Large intestine (tissue), 3 donors: ENCODE measurements around the gene WDR48. TPM values are rescaled to one million over a fixed set of nuclear protein-coding genes. Genes with fewer than 3 reads are reported as not detected.
A peak's percentile ranks its signal among the peaks of the same experiment; 100 is the strongest.

Source experiments
- DNase-seq, 2 donors: peaks; one replicate each; pipeline versions ENCODE4 v3.0.0 to v3.0.0-alpha.2; 2013
- H3K27ac ChIP-seq: one replicate; pipeline ENCODE4 v1.5.1; 2013; ENCODE audit warnings: low read length
- H3K27me3 ChIP-seq: 2 replicates; pipeline ENCODE4 v1.6.1; 2013; ENCODE audit warnings: low read length; ENCODE audit not compliant: control insufficient read depth, insufficient read depth
- H3K36me3 ChIP-seq: 2 replicates; pipeline ENCODE4 v1.6.1; 2013; ENCODE audit warnings: low read length; ENCODE audit not compliant: control insufficient read depth, insufficient read depth
- H3K4me1 ChIP-seq: one replicate; pipeline ENCODE4 v1.6.1; 2013; ENCODE audit warnings: low read length; ENCODE audit not compliant: control insufficient read depth, insufficient read depth
- H3K4me3 ChIP-seq: one replicate; pipeline ENCODE4 v1.5.1; 2013; ENCODE audit warnings: low read length
- H3K9me3 ChIP-seq: one replicate; pipeline ENCODE4 v1.6.1; 2013; ENCODE audit warnings: mild to moderate bottlenecking, low read depth, low read length, moderate library complexity; ENCODE audit not compliant: control insufficient read depth
- WGBS: methylation state at CpG from one replicate; pipeline ENCODE4 v1.1.5; 2013; ENCODE audit warnings: low lambda C conversion rate; ENCODE audit not compliant: insufficient coverage; 5-methylcytosine and 5-hydroxymethylcytosine counted together
- polyA plus RNA-seq: library from polyadenylated mRNA; unstranded; fragments of 120-200 nt; gene quantifications from one replicate; pipeline ENCODE4 v1.2.1, GENCODE V29; 2013

WDR48 gene
- polyA plus RNA-seq, 1 donor = 40.0 TPM

GRCh38 chr3:39107388-39108199, 55.8 kb downstream of the WDR48 start, which contains the start of the genes GORASP1 and TTC21A:
TSS of gene GORASP1 (minus strand) at chr3:39107627. CDS start at chr3:39107541, 86 bp downstream.
TSS of gene TTC21A (plus strand) at chr3:39107680. CDS start at chr3:39107838, 158 bp downstream.
- H3K4me1 ChIP-seq = peaks cover 13% of the 10 kb centered on the region

GRCh38 chr3:39108200-39108710, 56.4 kb downstream of the WDR48 start:
- Histone ChIP-seq H3K4me1 (peaks cover 13% of the 10 kb centered on the region), H3K4me3 (peak overlapping the region; percentile 98), H3K27ac (no peak overlapping the region), H3K9me3 (no peaks in the 10 kb centered on the region), H3K36me3 (peaks cover 9% of the 10 kb centered on the region), H3K27me3 (no peaks in the 10 kb centered on the region)
- no peak for DNase-seq
- no CpG with 5 or more reads among the region's 2 CpGs for WGBS

More at GRCh38 chr3:39107388-39108199, 55.8 kb downstream of the WDR48 start, which contains the start of the genes GORASP1 and TTC21A:
- peak within 1 kb of the TSS; percentile 76 for H3K27ac ChIP-seq
- H3K4me3 ChIP-seq = peak within 1 kb of the TSS; percentile 98
- WGBS = 5% methylated on average over 9 of the region's 74 CpGs
- H3K27me3 ChIP-seq = no peaks in the 10 kb centered on the region
- H3K36me3 ChIP-seq = peaks cover 11% of the 10 kb centered on the region
- H3K9me3 ChIP-seq = no peaks in the 10 kb centered on the region
- DNase-seq = peak; percentile 87 to 91

DNA sequence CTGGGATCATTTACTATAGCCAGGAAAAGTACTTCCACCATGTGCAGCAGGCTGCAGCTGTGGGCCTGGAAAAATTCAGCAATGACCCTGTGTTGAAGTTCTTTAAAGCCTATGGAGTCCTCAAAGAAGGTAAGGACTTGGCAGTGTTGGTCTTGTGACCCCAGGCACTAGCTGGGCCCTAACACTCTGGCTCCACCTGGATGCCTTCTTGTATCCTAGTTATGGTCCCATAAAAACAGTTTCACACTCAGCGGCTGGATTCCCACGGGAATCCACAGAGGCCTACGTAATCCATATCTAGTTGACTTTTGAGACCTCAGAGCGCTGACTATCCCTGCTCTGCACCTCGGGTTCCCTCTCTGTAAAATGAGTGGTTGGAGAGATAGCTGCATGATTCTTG, 57.3 kb downstream of the WDR48 start:
- no CpG with 5 or more reads among the region's 5 CpGs for WGBS
- DNase-seq = no peak
- Histone ChIP-seq H3K9me3 (no peaks in the 10 kb centered on the region), H3K36me3 (peaks cover 7% of the 10 kb centered on the region), H3K4me3 (no peak overlapping the region), H3K4me1 (peaks cover 13% of the 10 kb centered on the region), H3K27ac (no peak overlapping the region), H3K27me3 (no peaks in the 10 kb centered on the region)

DNA sequence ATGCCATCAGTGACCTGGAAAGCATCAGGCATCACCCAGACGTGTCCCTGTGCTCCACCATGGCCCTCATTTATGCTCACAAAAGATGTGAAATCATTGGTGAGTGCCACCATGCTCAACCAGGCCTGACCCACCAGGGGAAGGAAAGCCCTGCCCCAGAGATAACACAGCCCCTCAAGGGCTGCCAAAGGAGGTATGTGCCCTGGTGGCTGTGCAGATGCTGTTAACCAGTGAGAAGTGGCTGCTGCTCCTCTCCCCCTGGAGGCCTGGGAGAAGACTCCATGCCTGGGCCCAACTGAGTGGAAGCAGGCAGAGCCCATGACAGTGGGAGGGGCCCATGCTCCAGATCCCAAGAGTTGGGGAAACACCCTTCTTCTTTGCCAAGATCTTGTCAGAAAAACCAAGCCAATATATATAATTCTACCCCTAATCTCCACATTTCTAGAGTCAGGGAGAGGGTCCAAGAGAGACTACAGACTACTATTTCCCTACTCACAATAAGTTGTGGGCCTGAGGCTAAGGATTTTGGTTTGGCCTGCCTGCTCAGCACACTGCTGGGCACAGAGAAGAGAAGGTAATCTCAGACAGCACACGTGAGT, 58.3 kb downstream of the WDR48 start:
- no peak for DNase-seq
- Histone ChIP-seq H3K4me3 (no peak overlapping the region), H3K36me3 (peaks cover 7% of the 10 kb centered on the region), H3K27ac (no peak overlapping the region), H3K27me3 (no peaks in the 10 kb centered on the region), H3K9me3 (no peaks in the 10 kb centered on the region), H3K4me1 (peaks cover 13% of the 10 kb centered on the region)
- no CpG with 5 or more reads among the region's 2 CpGs for whole genome bisulfite sequencing

DNA sequence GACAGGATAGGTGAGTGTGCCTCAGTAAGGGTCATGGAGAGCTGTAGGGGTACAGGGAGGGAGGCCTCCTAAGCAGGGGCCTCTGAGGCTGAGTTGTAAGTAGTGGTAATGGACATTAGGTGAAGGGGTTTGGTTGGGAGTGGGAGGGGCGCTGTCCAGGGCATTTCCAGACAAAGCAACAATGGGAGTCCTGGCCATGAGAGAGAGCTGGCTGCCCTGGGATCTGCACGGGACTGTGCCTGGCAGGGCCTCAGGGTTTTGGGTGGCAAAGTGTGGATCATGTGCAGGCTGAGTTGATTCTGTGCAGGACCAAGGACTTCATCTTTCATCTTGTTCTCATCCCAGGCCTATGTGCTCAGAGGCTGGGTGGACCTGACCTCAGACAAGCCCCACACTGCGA, 60.3 kb downstream of the WDR48 start:
- peaks cover 6% of the 10 kb centered on the region for H3K4me1 ChIP-seq
- no peak overlapping the region for H3K4me3 ChIP-seq
- H3K27ac ChIP-seq = no peak overlapping the region
- WGBS = no CpG with 5 or more reads among the region's 3 CpGs
- peaks cover 7% of the 10 kb centered on the region for H3K36me3 ChIP-seq
- no peaks in the 10 kb centered on the region for H3K27me3 ChIP-seq
- no peaks in the 10 kb centered on the region for H3K9me3 ChIP-seq
- no peak for DNase-seq

GRCh38 chr3:39112535-39112934, 60.7 kb downstream of the WDR48 start:
- no CpG with 5 or more reads among the region's 2 CpGs for WGBS
- DNase-seq = no peak
- Histone ChIP-seq H3K4me3 (no peak overlapping the region), H3K36me3 (peaks cover 7% of the 10 kb centered on the region), H3K4me1 (peaks cover 6% of the 10 kb centered on the region), H3K27me3 (no peaks in the 10 kb centered on the region), H3K9me3 (no peaks in the 10 kb centered on the region), H3K27ac (no peak overlapping the region)

GRCh38 chr3:39113291-39113690, 61.5 kb downstream of the WDR48 start:
- WGBS = no CpG with 5 or more reads among the region's 3 CpGs

DNA sequence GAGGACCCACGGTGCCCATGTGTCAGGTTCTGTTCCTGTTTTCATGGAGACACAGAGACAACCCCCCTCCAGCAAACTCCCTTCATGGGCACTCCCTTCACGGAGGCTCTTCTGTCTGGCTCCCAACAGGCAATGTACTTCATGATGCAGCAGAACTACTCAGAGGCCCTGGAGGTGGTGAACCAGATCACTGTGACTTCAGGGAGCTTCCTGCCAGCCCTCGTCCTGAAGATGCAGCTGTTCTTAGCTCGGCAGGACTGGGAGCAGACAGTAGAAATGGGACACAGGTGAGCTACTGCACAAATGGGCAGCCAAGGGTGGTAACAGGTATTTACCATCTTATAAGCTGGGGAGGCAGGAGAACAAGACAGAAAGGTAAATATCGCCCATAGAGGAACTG, 62.6 kb downstream of the WDR48 start:
- WGBS = no CpG with 5 or more reads among the region's 5 CpGs
- Histone ChIP-seq H3K4me3 (no peak overlapping the region), H3K9me3 (no peaks in the 10 kb centered on the region), H3K27ac (no peak overlapping the region), H3K4me1 (no peaks in the 10 kb centered on the region), H3K36me3 (peaks cover 11% of the 10 kb centered on the region), H3K27me3 (no peaks in the 10 kb centered on the region)
- DNase-seq = no peak

More at GRCh38 chr3:39113291-39113690, 61.5 kb downstream of the WDR48 start:
- Histone ChIP-seq H3K36me3 (peaks cover 9% of the 10 kb centered on the region), H3K9me3 (no peaks in the 10 kb centered on the region), H3K27ac (no peak overlapping the region), H3K4me3 (no peak overlapping the region), H3K27me3 (no peaks in the 10 kb centered on the region), H3K4me1 (no peaks in the 10 kb centered on the region)
- DNase-seq = no peak

DNA sequence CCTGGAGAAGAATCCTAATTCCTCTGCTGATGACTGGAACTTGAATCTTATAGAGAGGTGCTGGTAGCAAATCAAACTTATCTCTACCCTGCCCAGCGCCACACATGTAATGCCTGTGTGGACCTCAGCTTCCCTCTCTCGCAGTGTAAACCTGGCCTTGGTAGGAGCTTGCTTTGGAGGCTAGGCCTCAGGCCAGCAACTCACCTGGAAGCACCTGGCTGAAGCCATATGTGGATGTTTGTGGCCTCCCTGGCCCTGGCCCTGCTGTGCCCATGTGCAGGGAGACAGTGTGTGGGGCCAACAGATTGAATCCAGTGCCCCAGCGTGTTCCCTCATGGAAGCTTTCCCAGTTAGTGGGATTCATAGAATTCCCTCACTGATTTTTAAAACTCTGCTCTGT, 64.1 kb downstream of the WDR48 start:
- WGBS = no CpG with 5 or more reads among the region's 3 CpGs
- Histone ChIP-seq H3K27me3 (no peaks in the 10 kb centered on the region), H3K9me3 (no peaks in the 10 kb centered on the region), H3K36me3 (peaks cover 7% of the 10 kb centered on the region), H3K27ac (no peak overlapping the region), H3K4me1 (no peaks in the 10 kb centered on the region), H3K4me3 (no peak overlapping the region)
- no peak for DNase-seq

DNA sequence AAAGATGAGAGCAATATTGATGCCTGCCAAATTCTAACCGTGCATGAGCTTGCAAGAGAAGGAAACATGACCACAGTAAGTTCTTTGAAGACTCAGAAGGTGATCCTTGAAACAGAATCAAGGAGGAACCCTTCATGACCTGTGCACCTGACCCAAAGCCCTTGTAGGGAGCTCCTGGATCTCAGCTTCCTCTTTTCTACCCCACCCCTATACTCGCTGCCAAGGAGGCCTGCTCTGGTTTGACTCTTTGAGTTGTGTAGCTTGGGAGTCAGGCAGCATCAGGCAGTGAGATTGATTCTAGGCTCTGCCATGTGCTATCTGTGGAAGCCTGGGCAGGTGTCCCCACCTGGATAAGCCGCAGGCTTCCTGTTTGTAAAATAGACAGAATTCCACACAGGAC, 66.3 kb downstream of the WDR48 start:
- peaks cover 5% of the 10 kb centered on the region for H3K36me3 ChIP-seq
- no peaks in the 10 kb centered on the region for H3K4me1 ChIP-seq
- no peak overlapping the region for H3K27ac ChIP-seq
- WGBS = 100% methylated on average over 1 of the region's 3 CpGs
- no peaks in the 10 kb centered on the region for H3K9me3 ChIP-seq
- DNase-seq = no peak
- no peaks in the 10 kb centered on the region for H3K27me3 ChIP-seq
- no peak overlapping the region for H3K4me3 ChIP-seq
